CD14-positive monocyte (primary cell): Measurements from ENCODE around the gene NAP1L4. TPM values are rescaled to one million over a fixed set of nuclear protein-coding genes. Genes with fewer than 3 reads are reported as not detected.

Experiments
- DNase-seq, 3 donors: peaks; one replicate each; pipeline ENCODE4 v3.0.0-alpha.2; 2011 to 2022
- H2AFZ ChIP-seq: 2 replicates; pipeline ENCODE4 v1.6.0; 2012; ENCODE audit warnings: mild to moderate bottlenecking, low read depth, low read length, inconsistent platforms; ENCODE audit not compliant: insufficient read depth, poor library complexity, severe bottlenecking
- H3K27ac ChIP-seq, 2 donors: 1 replicate in 1 of 2; 2 replicates in 1 of 2; pipeline ENCODE4 v1.5.1; 2012 to 2013; ENCODE audit warnings: low read length in 2 of 2, control low read depth in 1 of 2, inconsistent platforms in 1 of 2, low read depth in 1 of 2, mild to moderate bottlenecking in 1 of 2
- H3K27me3 ChIP-seq, 2 donors: one replicate each; pipeline versions ENCODE4 v1.6.0 to v1.6.1; 2011 to 2013; ENCODE audit warnings: low read length in 2 of 2; ENCODE audit not compliant: control insufficient read depth in 2 of 2, insufficient read depth in 2 of 2
- H3K36me3 ChIP-seq, 2 donors: replicated peaks in 1 of 2; 1 replicate in 1 of 2; 2 replicates in 1 of 2; pipeline versions ENCODE4 v1.5.1 to v1.6.1; 2012 to 2013; ENCODE audit warnings: low read length in 2 of 2, control low read depth in 1 of 2, inconsistent platforms in 1 of 2, mild to moderate bottlenecking in 1 of 2; ENCODE audit not compliant: insufficient read depth in 2 of 2, control insufficient read depth in 1 of 2
- H3K4me1 ChIP-seq, 2 donors: 1 replicate in 1 of 2; 2 replicates in 1 of 2; pipeline versions ENCODE4 v1.5.1 to v1.6.1; 2012 to 2013; ENCODE audit warnings: low read length in 2 of 2, control low read depth in 1 of 2, inconsistent platforms in 1 of 2, mild to moderate bottlenecking in 1 of 2, moderate library complexity in 1 of 2; ENCODE audit not compliant: insufficient read depth in 2 of 2, control insufficient read depth in 1 of 2
- H3K4me2 ChIP-seq: replicated peaks from 2 replicates; pipeline ENCODE3; 2012; ENCODE audit warnings: low read length, moderate library complexity, mild to moderate bottlenecking; ENCODE audit not compliant: poor library complexity, severe bottlenecking; ENCODE audit errors: extremely low read depth
- H3K4me3 ChIP-seq, 3 experiments: fragments of 200-600 bp in 1 of 3; sonication (generic) in 1 of 3; replicated peaks in 1 of 3; 1 replicate in 2 of 3; 2 replicates in 1 of 3; pipeline ENCODE4 v1.5.1; 2011 to 2013; ENCODE audit warnings: low read length in 3 of 3, mild to moderate bottlenecking in 3 of 3, control low read depth in 2 of 3, low read depth in 2 of 3, inconsistent platforms in 1 of 3, moderate library complexity in 1 of 3
- H3K79me2 ChIP-seq: 2 replicates; pipeline ENCODE4 v1.6.0; 2012; ENCODE audit warnings: mild to moderate bottlenecking, control low read depth, inconsistent platforms, low read length, moderate library complexity; ENCODE audit not compliant: insufficient read depth
- H3K9ac ChIP-seq: 2 replicates; pipeline ENCODE4 v1.6.0; 2017; ENCODE audit warnings: low read length, mild to moderate bottlenecking; ENCODE audit not compliant: insufficient read depth, poor library complexity, severe bottlenecking
- H3K9me3 ChIP-seq, 2 donors: replicated peaks in 1 of 2; 1 replicate in 1 of 2; 2 replicates in 1 of 2; pipeline versions ENCODE4 v1.5.1 to v1.6.1; 2012 to 2013; ENCODE audit warnings: low read length in 2 of 2, control low read depth in 1 of 2; ENCODE audit not compliant: control insufficient read depth in 1 of 2, insufficient read depth in 1 of 2
- H4K20me1 ChIP-seq: 2 replicates; pipeline ENCODE4 v1.6.0; 2012; ENCODE audit warnings: mild to moderate bottlenecking, low read length, control low read depth, moderate library complexity; ENCODE audit not compliant: insufficient read depth
- H3K27ac Mint-ChIP-seq, 7 donors: one replicate each; pipeline ENCODE4 v1.8.0; 2020; ENCODE audit warnings: mild to moderate bottlenecking in 7 of 7, mixed read lengths in 7 of 7, moderate library complexity in 6 of 7, inconsistent platforms in 2 of 7
- H3K27me3 Mint-ChIP-seq, 3 donors: one replicate each; pipeline ENCODE4 v1.8.0; 2021 to 2022; ENCODE audit warnings: low read depth in 3 of 3, mild to moderate bottlenecking in 3 of 3, mixed read lengths in 3 of 3, moderate library complexity in 3 of 3, inconsistent platforms in 1 of 3
- H3K36me3 Mint-ChIP-seq, 2 donors: one replicate each; pipeline ENCODE4 v1.8.0; 2020; ENCODE audit warnings: mixed read lengths in 2 of 2, inconsistent platforms in 1 of 2, mild to moderate bottlenecking in 1 of 2
- H3K4me1 Mint-ChIP-seq: one replicate; pipeline ENCODE4 v1.8.0; 2020; ENCODE audit warnings: mild to moderate bottlenecking, mixed read lengths
- H3K4me3 Mint-ChIP-seq, 2 donors: one replicate each; pipeline ENCODE4 v1.8.0; 2020; ENCODE audit warnings: mild to moderate bottlenecking in 2 of 2, mixed read lengths in 2 of 2, moderate library complexity in 1 of 2
- H3K9me3 Mint-ChIP-seq, 7 donors: one replicate each; pipeline ENCODE4 v1.8.0; 2020 to 2022; ENCODE audit warnings: mixed read lengths in 7 of 7, mild to moderate bottlenecking in 6 of 7, moderate library complexity in 6 of 7, inconsistent platforms in 2 of 7
- CTCF ChIP-seq: fragments of 200-600 bp; IDR thresholded peaks from one replicate; pipeline ENCODE4 v1.8.0; 2022; ENCODE audit warnings: antibody characterized with exemption, mild to moderate bottlenecking
- WGBS: methylation state at CpG from one replicate; pipeline ENCODE4 v1.1.5; 2013; ENCODE audit warnings: missing lambda C conversion rate; ENCODE audit not compliant: insufficient coverage; 5-methylcytosine and 5-hydroxymethylcytosine counted together
- intact Hi-C, 2 donors: fragments of 100-400 bp; cut with micrococcal nuclease; formaldehyde crosslinking; loops; one replicate each; pipeline versions ENCODE4 v1.15.0 to v1.15.1; 2023
- polyA plus RNA-seq, 3 donors: library from polyadenylated mRNA; depleted of rRNA in 1 of 3; unstranded in 2 of 3; stranded (reverse) in 1 of 3; fragments of 300-500 nt in 2 of 3; fragments of >200 nt in 1 of 3; fragmentation: Illumina TruSeq in 2 of 3; gene quantifications; 1 replicate in 2 of 3; 2 replicates in 1 of 3; pipeline ENCODE4 v1.2.3, GENCODE V29; 2012 to 2021

Gene NAP1L4
- polyA plus RNA-seq, 3 donors, result 42.1 to 44.9 (median 44.9) TPM

GRCh38 chr11:3000032-3000961 lies 8.2 kb upstream of the NAP1L4 start:
- Mint-ChIP-seq H3K27ac (no peak overlapping the region), H3K27me3 (peaks cover 0 to 2% (median 0%) of the 10 kb centered on the region in 3 donors), H3K4me3 (no peak overlapping the region), H3K4me1 (peaks cover 16% of the 10 kb centered on the region), H3K36me3 (peaks cover 52 to 59% of the 10 kb centered on the region in 2 donors), H3K9me3 (peaks cover 0 to 4% (median 0%) of the 10 kb centered on the region in 7 donors)
- Histone ChIP-seq H3K36me3 (peaks cover 34 to 59% of the 10 kb centered on the region in 2 donors), H3K27ac (no peak overlapping the region), H2AFZ (no peak overlapping the region), H4K20me1 (peaks cover 8% of the 10 kb centered on the region), H3K4me3 (no peak overlapping the region), H3K4me1 (peaks cover 12% of the 10 kb centered on the region in 2 donors), H3K9ac (no peak overlapping the region), H3K4me2 (no peak overlapping the region), H3K27me3 (no peaks in the 10 kb centered on the region), H3K79me2 (no peaks in the 10 kb centered on the region), H3K9me3 (no peaks in the 10 kb centered on the region)
- intact Hi-C loops, result no loop called here
- DNase-seq, result no peak
- no peak for TF ChIP-seq CTCF
- WGBS, result 85% methylated on average over 15 of the region's 17 CpGs

GRCh38 chr11:2999464-2999998 lies 7.4 kb upstream of the NAP1L4 start:
- H3K36me3 ChIP-seq, result peaks cover 32 to 52% of the 10 kb centered on the region in 2 donors

More at GRCh38 chr11:2999464-2999998, 7.4 kb upstream of the NAP1L4 start:
- Histone ChIP-seq H3K4me1 (peaks cover 12% of the 10 kb centered on the region in 2 donors), H3K4me2 (no peak overlapping the region), H3K9me3 (no peaks in the 10 kb centered on the region), H3K27me3 (no peaks in the 10 kb centered on the region), H3K9ac (no peak overlapping the region), H2AFZ (no peak overlapping the region), H3K79me2 (no peaks in the 10 kb centered on the region), H3K4me3 (no peak overlapping the region), H3K27ac (no peak overlapping the region), H4K20me1 (peaks cover 8% of the 10 kb centered on the region)
- Mint-ChIP-seq H3K27me3 (peaks cover 0 to 2% (median 0%) of the 10 kb centered on the region in 3 donors), H3K4me1 (peaks cover 16% of the 10 kb centered on the region), H3K4me3 (no peak overlapping the region), H3K27ac (no peak overlapping the region), H3K36me3 (peaks cover 48 to 52% of the 10 kb centered on the region in 2 donors), H3K9me3 (peaks cover 0 to 4% (median 0%) of the 10 kb centered on the region in 7 donors)
- intact Hi-C loops, result no loop called here
- WGBS, result 78% methylated on average over 10 of the region's 10 CpGs
- DNase-seq, result no peak
- no peak for TF ChIP-seq CTCF
